Measurements from ENCODE around the gene OFD1.

OFD1 gene

DNA sequence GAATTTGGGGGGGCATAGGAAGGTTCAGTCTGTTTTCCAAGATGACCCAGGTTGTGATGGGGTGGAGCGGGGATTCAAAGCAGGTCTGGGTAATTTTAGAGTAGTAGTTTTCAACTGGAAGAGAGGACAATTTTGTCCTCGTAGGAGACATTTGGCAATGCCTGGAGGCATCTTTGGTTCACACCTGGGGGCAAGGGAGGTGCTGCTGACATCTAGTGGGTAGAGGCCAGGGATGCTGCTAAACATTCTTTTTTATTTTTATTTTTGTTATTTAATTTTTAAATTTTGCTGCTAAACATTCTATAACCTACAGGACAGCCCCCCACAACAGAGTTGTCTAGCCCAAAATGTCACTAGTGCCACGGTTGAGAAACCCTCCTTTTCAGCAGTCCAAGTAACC, 43.7 kb upstream of the OFD1 start:
- Histone ChIP-seq H3K27ac (ENCODE audit: low read depth, low read length) (peak overlapping the region; percentile 26; the same call in 1 of the 2 replicates), H4K20me1 (ENCODE audit: control insufficient read depth, insufficient read depth, low read depth, low read length) (no peaks in the 10 kb centered on the region), H3K79me2 (ENCODE audit: control insufficient read depth, low read length) (peaks cover 73% of the 10 kb centered on the region), H3K4me2 (ENCODE audit: low read length) (peak overlapping the region; percentile 80), H3K4me1 (ENCODE audit: control insufficient read depth, low read length) (peaks cover 77% of the 10 kb centered on the region), H3F3A (ENCODE audit: control insufficient read depth, insufficient read depth) (no peaks in the 10 kb centered on the region; the same call in 1 of the 2 replicates), H3K9me2 (replicated peaks; ENCODE audit: control insufficient read depth, low read length) (no peaks in the 10 kb centered on the region), H3K36me3 (ENCODE audit: control insufficient read depth, low read length) (peaks cover 14% of the 10 kb centered on the region), H3K4me3 (ENCODE audit: low read length) (peak overlapping the region; percentile 74), H3K27me3 (ENCODE audit: control insufficient read depth, low read length) (no peaks in the 10 kb centered on the region), H3K9me3 (ENCODE audit: control insufficient read depth, insufficient read depth, low read length) (no peaks in the 10 kb centered on the region)
- TF ChIP-seq, protein P1, sequence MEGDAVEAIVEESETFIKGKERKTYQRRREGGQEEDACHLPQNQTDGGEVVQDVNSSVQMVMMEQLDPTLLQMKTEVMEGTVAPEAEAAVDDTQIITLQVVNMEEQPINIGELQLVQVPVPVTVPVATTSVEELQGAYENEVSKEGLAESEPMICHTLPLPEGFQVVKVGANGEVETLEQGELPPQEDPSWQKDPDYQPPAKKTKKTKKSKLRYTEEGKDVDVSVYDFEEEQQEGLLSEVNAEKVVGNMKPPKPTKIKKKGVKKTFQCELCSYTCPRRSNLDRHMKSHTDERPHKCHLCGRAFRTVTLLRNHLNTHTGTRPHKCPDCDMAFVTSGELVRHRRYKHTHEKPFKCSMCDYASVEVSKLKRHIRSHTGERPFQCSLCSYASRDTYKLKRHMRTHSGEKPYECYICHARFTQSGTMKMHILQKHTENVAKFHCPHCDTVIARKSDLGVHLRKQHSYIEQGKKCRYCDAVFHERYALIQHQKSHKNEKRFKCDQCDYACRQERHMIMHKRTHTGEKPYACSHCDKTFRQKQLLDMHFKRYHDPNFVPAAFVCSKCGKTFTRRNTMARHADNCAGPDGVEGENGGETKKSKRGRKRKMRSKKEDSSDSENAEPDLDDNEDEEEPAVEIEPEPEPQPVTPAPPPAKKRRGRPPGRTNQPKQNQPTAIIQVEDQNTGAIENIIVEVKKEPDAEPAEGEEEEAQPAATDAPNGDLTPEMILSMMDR (IDR thresholded peaks at IDR 0.05; ENCODE audit: low read depth, low read length, poor library complexity, severe bottlenecking) = no peak
- no peak for TF ChIP-seq EZH2phosphoT487 (IDR thresholded peaks at IDR 0.05; ENCODE audit: borderline replicate concordance, low read length)

DNA sequence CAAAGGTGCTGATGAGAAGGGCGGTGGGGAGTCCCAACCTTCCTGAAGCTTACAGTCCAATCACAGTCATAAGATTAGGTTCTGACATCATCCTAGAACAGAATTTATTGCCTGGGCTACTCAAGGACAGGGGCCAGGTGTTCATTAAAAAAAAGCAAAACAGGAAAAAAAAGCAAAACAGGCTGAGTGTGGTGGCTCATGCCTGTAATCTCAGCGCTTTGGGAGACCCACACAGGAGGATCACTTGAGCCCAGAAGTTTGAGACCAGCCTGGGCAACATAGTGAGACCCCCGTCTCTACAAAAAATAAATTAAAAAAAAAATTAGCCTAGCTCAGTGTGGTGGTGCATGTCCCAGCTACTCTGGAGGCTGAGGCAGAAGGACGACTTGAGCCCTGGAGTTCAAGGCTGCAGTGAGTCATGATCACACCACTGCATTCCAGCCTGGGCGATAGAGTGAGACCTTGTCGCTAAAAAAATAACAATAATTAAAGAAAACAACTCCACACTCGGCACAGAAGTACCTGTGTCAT, 42.6 kb upstream of the OFD1 start:
- Histone ChIP-seq H3K27ac (ENCODE audit: low read depth, low read length) (peak overlapping the region; percentile 37), H3K9me3 (ENCODE audit: control insufficient read depth, insufficient read depth, low read length) (no peaks in the 10 kb centered on the region), H3K36me3 (ENCODE audit: control insufficient read depth, low read length) (peaks cover 14% of the 10 kb centered on the region), H3K79me2 (ENCODE audit: control insufficient read depth, low read length) (peaks cover 83% of the 10 kb centered on the region), H4K20me1 (ENCODE audit: control insufficient read depth, insufficient read depth, low read depth, low read length) (no peaks in the 10 kb centered on the region), H3K27me3 (ENCODE audit: control insufficient read depth, low read length) (no peaks in the 10 kb centered on the region), H3K9me2 (replicated peaks; ENCODE audit: control insufficient read depth, low read length) (no peaks in the 10 kb centered on the region), H3K4me1 (ENCODE audit: control insufficient read depth, low read length) (peaks cover 83% of the 10 kb centered on the region), H3F3A (ENCODE audit: control insufficient read depth, insufficient read depth) (no peaks in the 10 kb centered on the region; the same call in 1 of the 2 replicates), H3K4me3 (ENCODE audit: low read length) (peak overlapping the region; percentile 44), H3K4me2 (ENCODE audit: low read length) (peak overlapping the region; percentile 80)
- TF ChIP-seq EZH2phosphoT487 (IDR thresholded peaks at IDR 0.05; ENCODE audit: borderline replicate concordance, low read length) = no peak
- TF ChIP-seq, protein P1 (IDR thresholded peaks at IDR 0.05; ENCODE audit: low read depth, low read length, poor library complexity, severe bottlenecking) = no peak

DNA sequence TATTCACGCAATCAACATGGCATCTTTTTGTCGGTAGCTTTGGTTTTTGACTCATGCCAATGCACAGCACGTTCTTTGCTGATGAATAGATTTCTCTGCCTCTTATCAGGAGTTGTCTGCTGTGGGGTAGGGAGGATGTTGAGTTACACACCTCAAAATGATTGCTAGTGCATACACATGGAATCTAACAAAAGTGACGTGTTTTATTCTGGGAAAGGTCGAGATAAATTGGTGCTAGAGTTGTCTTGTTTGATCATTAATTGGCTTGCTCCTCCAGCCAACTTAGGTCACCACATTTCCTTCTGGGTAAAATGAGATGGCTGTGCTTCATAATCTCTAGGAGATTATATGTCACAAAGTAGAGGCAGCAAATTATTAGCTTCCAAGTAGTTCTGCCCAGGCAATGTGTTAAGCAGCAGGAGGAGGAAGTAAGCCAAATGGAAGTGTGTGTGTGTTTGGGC, 41.7 kb upstream of the OFD1 start:
- Histone ChIP-seq H3K9me2 (replicated peaks; ENCODE audit: control insufficient read depth, low read length) (no peaks in the 10 kb centered on the region), H3K4me3 (ENCODE audit: low read length) (peak overlapping the region; percentile 44), H3K4me1 (ENCODE audit: control insufficient read depth, low read length) (peaks cover 83% of the 10 kb centered on the region), H3K36me3 (ENCODE audit: control insufficient read depth, low read length) (peaks cover 14% of the 10 kb centered on the region), H3K27me3 (ENCODE audit: control insufficient read depth, low read length) (no peaks in the 10 kb centered on the region), H3K9me3 (ENCODE audit: control insufficient read depth, insufficient read depth, low read length) (no peaks in the 10 kb centered on the region), H3K79me2 (ENCODE audit: control insufficient read depth, low read length) (peaks cover 92% of the 10 kb centered on the region), H3F3A (ENCODE audit: control insufficient read depth, insufficient read depth) (peaks cover 6% of the 10 kb centered on the region), H4K20me1 (ENCODE audit: control insufficient read depth, insufficient read depth, low read depth, low read length) (no peaks in the 10 kb centered on the region), H3K4me2 (ENCODE audit: low read length) (peak overlapping the region; percentile 80), H3K27ac (ENCODE audit: low read depth, low read length) (peak overlapping the region; percentile 37)
- TF ChIP-seq EZH2phosphoT487 (IDR thresholded peaks at IDR 0.05; ENCODE audit: borderline replicate concordance, low read length) = no peak
- TF ChIP-seq, protein P1 (IDR thresholded peaks at IDR 0.05; ENCODE audit: low read depth, low read length, poor library complexity, severe bottlenecking) = no peak
